HCT116 (cell line): ENCODE measurements around the gene C1orf56. TPM values are rescaled to one million over a fixed set of nuclear protein-coding genes. Genes with fewer than 3 reads are reported as not detected.

Experiments used
- ATAC-seq: fragments of 200-7000 bp; cut with Tn5 transposase; 2 replicates; pipeline ENCODE4 v1.9.1; 2020; ENCODE audit warnings: mild to moderate bottlenecking, moderate library complexity
- BruUV-seq: library from RNA; stranded (reverse); fragments of 400-500 nt; replicated peaks from 2 replicates; lab custom pipeline; 2021; lab: Mats Ljungman, UMichigan
- CTCF ChIA-PET: fragments of 300-600 bp; sonication (Branson Sonifier 250); formaldehyde crosslinking; loops from one replicate; lab custom pipeline; 2021; ENCODE audit warnings: antibody characterized with exemption; lab: Charles Lee
- POLR2A ChIA-PET: fragments of 300-600, 350-600 bp; sonication (Branson Sonifier 250); formaldehyde crosslinking; loops from one replicate; lab custom pipeline; 2021; ENCODE audit warnings: antibody characterized with exemption; lab: Charles Lee
- RAD21 ChIA-PET, 2 experiments: fragments of 300-600 bp; sonication (Branson Sonifier 250); formaldehyde crosslinking; loops; one replicate each; lab custom pipeline; 2023; ENCODE audit warnings: low total read pairs in 2 of 2; ENCODE audit not compliant: uncharacterized antibody in 2 of 2, unreplicated experiment in 2 of 2, low non-redundant PET in 1 of 2; lab: Charles Lee
- DNase-seq: peaks from one replicate; pipeline ENCODE4 v3.0.0-alpha.2; 2010; ENCODE audit warnings: low read depth, low spot score
- H2AFZ ChIP-seq: fragments of 200-600 bp; shearing (Covaris generic), sonication (generic); 2 replicates; pipeline ENCODE4 v1.6.1; 2017; ENCODE audit warnings: low read depth, mixed run types, mixed read lengths, antibody characterized with exemption, low read length; ENCODE audit not compliant: poor library complexity, severe bottlenecking
- H3K27ac ChIP-seq: 2 replicates; pipeline ENCODE4 v1.5.1; 2012; ENCODE audit warnings: low read depth, low read length
- H3K27me3 ChIP-seq: fragments of 200-600 bp; sonication (generic); 2 replicates; pipeline ENCODE4 v1.6.1; 2016; ENCODE audit warnings: mixed run types, low read length, mixed read lengths; ENCODE audit not compliant: insufficient read depth
- H3K36me3 ChIP-seq, 2 experiments: fragments of 200-500 bp in 1 of 2; fragments of 200-600 bp in 1 of 2; sonication (Bioruptor generic) in 1 of 2; sonication (generic) in 1 of 2; 2 replicates each; pipeline versions ENCODE4 v1.5.1 to v1.6.1; 2014 to 2016; ENCODE audit warnings: low read length in 2 of 2, inconsistent platforms in 1 of 2, mixed read lengths in 1 of 2, mixed run types in 1 of 2; ENCODE audit not compliant: insufficient read depth in 2 of 2, control insufficient read depth in 1 of 2
- H3K4me1 ChIP-seq, 2 experiments: fragments of 200-600 bp in 1 of 2; sonication (generic) in 1 of 2; 2 replicates each; pipeline versions ENCODE4 v1.5.1 to v1.6.1; 2012 to 2017; ENCODE audit warnings: low read length in 2 of 2, inconsistent platforms in 1 of 2, mild to moderate bottlenecking in 1 of 2, mixed read lengths in 1 of 2, mixed run types in 1 of 2, moderate library complexity in 1 of 2; ENCODE audit not compliant: insufficient read depth in 2 of 2, control insufficient read depth in 1 of 2
- H3K4me2 ChIP-seq: fragments of 200-600 bp; sonication (generic); 2 replicates; pipeline ENCODE4 v1.6.1; 2017; ENCODE audit warnings: mixed run types, low read length, mixed read lengths
- H3K4me3 ChIP-seq, 2 experiments: fragments of 200-600 bp in 1 of 2; sonication (generic) in 1 of 2; replicated peaks in 1 of 2; 2 replicates each; pipeline ENCODE4 v1.5.1; 2011 to 2016; ENCODE audit warnings: low read length in 2 of 2, control low read depth in 1 of 2, low read depth in 1 of 2, mild to moderate bottlenecking in 1 of 2, mixed read lengths in 1 of 2, mixed run types in 1 of 2
- H3K79me2 ChIP-seq: fragments of 200-600 bp; sonication (generic); 2 replicates; pipeline ENCODE4 v1.6.1; 2017; ENCODE audit warnings: mild to moderate bottlenecking, mixed run types, low read length, moderate library complexity, mixed read lengths; ENCODE audit not compliant: insufficient read depth
- H3K9ac ChIP-seq: fragments of 200-600 bp; sonication (generic); 2 replicates; pipeline ENCODE4 v1.6.1; 2016; ENCODE audit warnings: low read length, mixed read lengths
- H3K9me2 ChIP-seq: fragments of 200-600 bp; sonication (generic), shearing (Covaris generic); 2 replicates; pipeline ENCODE4 v1.6.1; 2017; ENCODE audit warnings: mixed run types, mild to moderate bottlenecking, moderate library complexity; ENCODE audit not compliant: insufficient read depth
- H3K9me3 ChIP-seq, 2 experiments: fragments of 200-500 bp in 1 of 2; fragments of 200-600 bp in 1 of 2; sonication (Bioruptor generic) in 1 of 2; sonication (generic) in 1 of 2; 2 replicates each; pipeline ENCODE4 v1.6.1; 2014 to 2017; ENCODE audit warnings: low read length in 2 of 2, mixed read lengths in 2 of 2, inconsistent platforms in 1 of 2, low read depth in 1 of 2, mild to moderate bottlenecking in 1 of 2, mixed run types in 1 of 2, moderate library complexity in 1 of 2; ENCODE audit not compliant: control insufficient read depth in 1 of 2, insufficient read depth in 1 of 2
- H4K20me1 ChIP-seq: fragments of 200-600 bp; sonication (generic), shearing (Covaris generic); 2 replicates; pipeline ENCODE4 v1.6.1; 2017; ENCODE audit warnings: mixed run types, mild to moderate bottlenecking, moderate library complexity; ENCODE audit not compliant: insufficient read depth
- EGR1 ChIP-seq: IDR thresholded peaks from 2 replicates; pipeline ENCODE4 v1.6.1; 2012; ENCODE audit warnings: low read depth
- EZH2 ChIP-seq: fragments of 200-600 bp; sonication (generic); IDR thresholded peaks from 2 replicates; pipeline ENCODE4 v1.6.1; 2017; ENCODE audit warnings: antibody characterized with exemption, mixed run types
- JUND ChIP-seq: IDR thresholded peaks from 2 replicates; pipeline ENCODE4 v1.6.1; 2012
- POLR2A ChIP-seq: IDR thresholded peaks from 2 replicates; pipeline ENCODE4 v1.7.0; 2011; ENCODE audit warnings: borderline replicate concordance; ENCODE audit not compliant: insufficient read depth, insufficient read length; ENCODE audit errors: extremely low read depth
- SP1 ChIP-seq: IDR thresholded peaks from 2 replicates; pipeline ENCODE4 v1.6.1; 2012; ENCODE audit warnings: low read depth
- SRF ChIP-seq: IDR thresholded peaks from 2 replicates; pipeline ENCODE4 v1.6.1; 2012; ENCODE audit warnings: low read depth
- TCF7L2 ChIP-seq: IDR thresholded peaks from 2 replicates; pipeline ENCODE4 v1.7.0; 2011; ENCODE audit warnings: borderline replicate concordance, inconsistent platforms; ENCODE audit not compliant: insufficient read depth, insufficient read length; ENCODE audit errors: extremely low read depth
- ZFX ChIP-seq: fragments of 450-650 bp; IDR thresholded peaks from 2 replicates; pipeline ENCODE4 v1.6.1; 2017
- ZNF274 ChIP-seq: fragments of 200-500 bp; sonication (Bioruptor generic); IDR thresholded peaks from 2 replicates; pipeline ENCODE4 v1.6.1; 2014; ENCODE audit warnings: mild to moderate bottlenecking, low read depth, low read length, inconsistent platforms
- intact Hi-C: fragments of 100-400 bp; cut with micrococcal nuclease; formaldehyde crosslinking; loops from 2 replicates; pipeline ENCODE4 v1.10.0; 2022
- total RNA-seq: library from RNA; stranded (reverse); gene quantifications from one replicate; pipeline ENCODE4 v1.2.1, GENCODE V29; 2021; ENCODE audit not compliant: unreplicated experiment

Gene C1orf56
- total RNA-seq, 1 experiment from 2014 or later: not detected

DNA sequence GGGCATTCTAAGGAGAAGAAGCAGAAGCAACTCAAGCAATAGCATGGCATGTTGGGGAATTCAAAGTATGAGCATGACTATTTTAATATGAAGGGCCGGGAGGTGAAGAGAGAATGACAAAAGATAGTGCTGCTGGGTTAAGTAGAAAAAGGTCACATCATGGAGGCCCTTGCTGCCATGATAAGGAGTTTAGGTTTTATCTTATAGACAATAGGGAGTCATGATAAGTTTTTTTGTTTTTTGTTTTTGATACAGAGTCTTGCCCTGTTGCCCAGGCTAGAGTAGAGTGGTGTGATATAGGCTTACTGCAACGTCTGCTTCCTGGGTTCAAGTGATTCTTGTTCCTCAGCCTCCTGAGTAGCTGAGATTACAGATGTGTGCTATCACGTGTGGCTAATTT lies 8.0 kb upstream of the C1orf56 start:
- Histone ChIP-seq H3K36me3 (peaks cover 1 to 2% of the 10 kb centered on the region in 2 experiments; a peak in 3 of 4 replicates), H3K9me3 (no peaks in the 10 kb centered on the region), H3K4me1 (peaks cover 5% of the 10 kb centered on the region in 2 experiments; a peak in 3 of 4 replicates), H3K4me3 (no peak overlapping the region), H3K27me3 (no peaks in the 10 kb centered on the region), H3K9me2 (no peaks in the 10 kb centered on the region), H2AFZ (no peak overlapping the region), H3K79me2 (no peaks in the 10 kb centered on the region), H3K9ac (no peak overlapping the region), H3K27ac (no peak overlapping the region), H4K20me1 (no peaks in the 10 kb centered on the region), H3K4me2 (no peak overlapping the region)
- DNase-seq (no peak), ATAC-seq (no peak)
- ChIA-PET CTCF (no interaction called here), RAD21 (no interaction called here), POLR2A (no interaction called here)
- intact Hi-C loops: no loop called here
- TF ChIP-seq POLR2A: no peak
- TF ChIP-seq SRF: no peak
- no TSS peak for BruUV-seq

DNA sequence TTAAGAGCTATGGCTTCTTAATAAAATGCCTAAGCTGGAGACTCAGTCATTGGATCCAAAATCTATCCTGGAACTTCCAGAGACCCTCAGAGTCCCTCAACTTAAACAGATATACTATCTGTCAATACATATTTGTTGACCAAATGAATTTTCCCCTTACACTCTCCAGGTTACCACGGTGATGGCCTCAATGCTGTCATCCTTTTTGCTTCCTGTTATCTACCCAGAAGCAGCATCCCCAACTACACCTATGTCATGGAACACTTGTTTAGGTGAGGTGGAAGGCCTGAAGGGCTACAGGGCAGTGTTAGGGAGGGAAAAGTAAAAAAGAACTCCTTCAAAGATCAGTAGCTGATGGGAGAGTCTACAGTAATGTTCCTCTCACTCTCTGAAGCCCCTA lies 4.4 kb upstream of the C1orf56 start:
- POLR2A ChIA-PET: no interaction called here
- no peaks in the 10 kb centered on the region for H3K27me3 ChIP-seq
- no peaks in the 10 kb centered on the region for H3K4me1 ChIP-seq
- no TSS peak for BruUV-seq
- no peak overlapping the region for H3K4me2 ChIP-seq
- CTCF ChIA-PET: interaction anchor here (1.0 to 2.5 kb wide), 2 partner anchors 18 to 28 kb away, joined by 3 to 6 read pairs; no protein-coding TSS in a partner anchor
- H3K9ac ChIP-seq: no peak overlapping the region
- no peak overlapping the region for H3K27ac ChIP-seq
- no peaks in the 10 kb centered on the region for H3K9me2 ChIP-seq
- DNase-seq: no peak
- ATAC-seq: no peak
- no peaks in the 10 kb centered on the region for H3K79me2 ChIP-seq
- no peaks in the 10 kb centered on the region for H4K20me1 ChIP-seq
- intact Hi-C loops: no loop called here
- RAD21 ChIA-PET: no interaction called here
- TF ChIP-seq EGR1: no peak
- no peak for TF ChIP-seq JUND
- no peak for TF ChIP-seq EZH2
- TF ChIP-seq ZFX: no peak
- no peak for TF ChIP-seq SP1
- TF ChIP-seq ZNF274: no peak
- no peak for TF ChIP-seq TCF7L2
- H3K4me3 ChIP-seq: no peak overlapping the region
- H2AFZ ChIP-seq: no peak overlapping the region
- H3K36me3 ChIP-seq: no peaks in the 10 kb centered on the region
- H3K9me3 ChIP-seq: no peaks in the 10 kb centered on the region
